GM12874 (cell line): ENCODE data around the gene GLS.

ENCODE experiments used
- TF ChIP-seq, protein P1 (sequence below): IDR thresholded peaks from 2 replicates; pipeline ENCODE4 v1.5.1; 2011; ENCODE audit warnings: low read depth, mild to moderate bottlenecking, control low read depth, low read length, moderate library complexity; ENCODE audit not compliant: insufficient read depth

GLS gene

DNA sequence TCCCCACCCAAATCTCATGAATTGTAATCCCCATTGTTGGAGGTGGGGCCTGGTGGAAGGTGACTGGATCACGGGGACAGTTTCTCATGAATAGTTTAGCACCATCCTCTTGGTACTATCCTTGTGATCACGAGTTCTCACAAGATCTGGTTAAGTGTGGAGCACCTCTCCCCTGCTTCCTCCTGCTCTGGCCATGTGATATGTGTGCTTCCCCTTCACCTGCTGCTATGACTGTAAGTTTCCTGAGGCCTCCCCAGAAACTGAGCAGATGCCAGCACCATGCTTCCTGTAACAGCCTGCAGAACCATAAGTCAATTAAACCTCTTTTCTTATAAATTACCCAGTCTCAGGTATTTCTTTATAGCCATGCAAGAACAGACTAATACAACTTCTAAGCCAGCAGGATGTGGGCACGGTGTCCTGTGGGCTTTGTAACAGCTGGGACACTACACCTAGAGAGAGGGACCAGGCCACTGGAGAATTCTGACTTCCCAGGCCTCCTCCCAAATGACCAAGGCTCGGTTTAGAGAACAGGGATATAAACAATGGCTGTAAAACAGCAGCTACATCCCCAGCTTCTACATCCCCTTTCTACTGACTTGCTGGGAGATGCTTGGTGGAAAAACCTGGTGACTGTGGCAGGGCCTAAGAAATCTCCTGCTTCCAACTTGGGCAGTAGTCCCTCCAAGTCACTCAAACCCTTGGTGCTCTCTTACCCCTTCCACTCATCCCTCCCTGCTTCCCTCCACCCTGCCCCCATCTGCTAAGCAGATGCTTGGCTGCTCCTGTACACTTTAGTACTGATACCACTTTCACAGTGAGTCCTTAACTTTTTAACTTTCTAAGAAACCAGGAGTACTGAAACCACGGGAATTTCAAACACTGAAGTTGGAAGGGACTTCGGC is 123.0 kb downstream of the GLS start:
- TF ChIP-seq, protein P1, sequence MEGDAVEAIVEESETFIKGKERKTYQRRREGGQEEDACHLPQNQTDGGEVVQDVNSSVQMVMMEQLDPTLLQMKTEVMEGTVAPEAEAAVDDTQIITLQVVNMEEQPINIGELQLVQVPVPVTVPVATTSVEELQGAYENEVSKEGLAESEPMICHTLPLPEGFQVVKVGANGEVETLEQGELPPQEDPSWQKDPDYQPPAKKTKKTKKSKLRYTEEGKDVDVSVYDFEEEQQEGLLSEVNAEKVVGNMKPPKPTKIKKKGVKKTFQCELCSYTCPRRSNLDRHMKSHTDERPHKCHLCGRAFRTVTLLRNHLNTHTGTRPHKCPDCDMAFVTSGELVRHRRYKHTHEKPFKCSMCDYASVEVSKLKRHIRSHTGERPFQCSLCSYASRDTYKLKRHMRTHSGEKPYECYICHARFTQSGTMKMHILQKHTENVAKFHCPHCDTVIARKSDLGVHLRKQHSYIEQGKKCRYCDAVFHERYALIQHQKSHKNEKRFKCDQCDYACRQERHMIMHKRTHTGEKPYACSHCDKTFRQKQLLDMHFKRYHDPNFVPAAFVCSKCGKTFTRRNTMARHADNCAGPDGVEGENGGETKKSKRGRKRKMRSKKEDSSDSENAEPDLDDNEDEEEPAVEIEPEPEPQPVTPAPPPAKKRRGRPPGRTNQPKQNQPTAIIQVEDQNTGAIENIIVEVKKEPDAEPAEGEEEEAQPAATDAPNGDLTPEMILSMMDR = no peak

DNA sequence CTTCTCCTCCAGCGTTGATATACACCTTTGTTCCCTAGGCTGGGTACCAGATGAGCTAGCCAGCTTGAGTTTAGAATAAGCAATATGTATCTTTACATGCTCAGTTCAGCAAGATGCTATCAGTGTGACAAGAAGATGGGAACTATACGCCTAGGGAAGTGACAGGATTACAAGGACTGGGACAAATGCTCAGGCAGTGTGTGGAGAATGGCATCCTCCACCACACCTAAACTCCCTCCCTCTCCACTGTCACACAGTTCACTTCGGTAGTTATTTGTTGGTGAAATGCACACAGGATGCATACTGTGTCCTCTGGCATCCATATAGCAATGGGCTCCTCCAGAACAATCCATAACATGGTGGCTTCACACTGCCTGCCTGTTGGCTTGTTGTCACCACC is 125.7 kb downstream of the GLS start:
- TF ChIP-seq, protein P1 = no peak

DNA sequence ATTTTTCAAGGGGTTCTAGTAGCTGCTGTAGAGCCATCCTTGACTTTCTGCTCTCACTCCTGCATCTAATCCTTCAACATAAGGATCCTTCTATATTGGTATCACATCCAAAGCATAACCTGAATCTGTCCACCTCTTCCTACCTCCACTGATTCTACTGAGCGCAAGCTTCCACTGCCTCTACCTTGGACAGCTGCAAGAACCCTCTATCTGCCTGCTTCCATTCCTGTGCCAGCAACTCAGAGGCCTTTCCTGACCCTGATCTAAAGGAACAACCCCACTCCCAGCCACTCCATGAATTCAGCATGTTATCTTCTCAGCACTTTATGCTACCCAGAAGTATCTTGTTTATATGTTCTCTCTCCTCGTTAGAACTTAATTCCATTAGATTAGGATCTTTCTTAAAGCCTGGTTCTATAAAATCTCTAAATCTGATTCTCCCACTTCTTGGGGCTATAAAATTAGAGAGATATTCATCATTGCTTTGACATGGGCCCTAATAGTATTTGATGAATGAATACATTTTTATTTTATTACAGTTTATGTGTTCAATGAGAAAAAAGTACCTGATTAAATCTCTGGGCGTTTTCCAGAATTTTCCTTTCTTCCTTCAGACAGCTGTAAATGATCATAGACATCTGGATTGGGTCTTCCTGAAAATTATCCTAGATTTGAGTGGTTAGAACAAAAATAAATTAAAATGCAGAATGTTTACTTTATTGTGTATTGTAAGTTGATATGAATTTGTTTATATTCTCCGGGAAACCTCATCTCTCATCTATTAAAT is 126.6 kb downstream of the GLS start:
- TF ChIP-seq, protein P1 = no peak

DNA sequence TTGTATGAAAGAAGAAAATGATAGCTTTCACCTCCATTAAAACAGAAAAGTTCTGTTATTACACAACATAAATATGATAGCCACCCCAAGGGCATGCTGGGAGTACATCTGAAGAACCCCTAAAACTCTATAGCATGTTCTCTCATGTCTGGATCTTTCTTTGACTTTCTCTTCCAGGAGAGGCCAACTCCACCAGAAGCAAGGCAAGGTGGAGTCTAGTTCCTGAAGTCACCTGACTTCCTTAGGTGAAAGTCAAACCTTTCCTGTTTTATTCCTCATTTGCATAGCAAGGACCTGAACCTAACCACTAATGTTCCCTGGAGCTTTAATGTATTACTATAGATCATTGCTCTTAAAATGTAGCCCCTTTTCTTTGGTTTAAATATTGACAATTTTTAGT is 127.7 kb downstream of the GLS start:
- TF ChIP-seq, protein P1 = no peak

DNA sequence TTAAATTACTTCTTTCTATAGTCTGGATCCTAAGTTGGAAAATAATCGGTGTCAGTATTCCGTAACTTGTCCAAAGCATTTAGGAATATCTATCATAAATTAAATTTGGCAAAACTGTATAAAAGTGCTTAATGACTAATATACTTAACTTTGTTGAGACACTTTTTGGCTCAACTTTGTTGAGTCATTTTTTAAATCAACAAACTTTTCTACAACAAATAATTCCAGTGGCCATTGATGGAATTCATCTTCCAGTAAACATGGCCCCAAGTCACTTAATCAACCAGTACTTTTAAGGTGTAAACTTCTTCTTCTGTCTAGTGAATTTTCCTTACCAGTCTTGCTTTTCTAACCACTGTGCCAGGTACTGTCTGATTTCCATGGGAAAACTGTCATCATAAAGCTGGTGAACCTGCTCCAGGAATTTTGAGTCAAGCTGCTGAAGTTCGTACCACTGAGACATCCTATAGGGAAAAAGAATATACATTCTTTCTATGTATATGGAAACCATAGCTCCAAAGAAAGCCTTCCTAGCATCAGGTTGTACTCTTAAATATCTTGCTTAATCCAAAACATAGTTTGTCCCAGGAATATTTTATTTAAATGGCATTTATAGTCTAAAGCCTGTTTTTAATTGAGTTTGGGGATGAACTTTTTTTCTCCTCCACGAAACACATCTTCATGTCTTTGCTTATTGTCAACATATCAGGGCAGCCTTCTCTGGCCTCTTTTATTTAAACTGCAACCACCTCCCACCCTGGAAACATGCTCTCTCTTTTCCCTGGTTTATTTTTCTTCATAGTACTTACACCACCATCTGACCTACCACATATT is 129.1 kb downstream of the GLS start:
- TF ChIP-seq, protein P1 = no peak

DNA sequence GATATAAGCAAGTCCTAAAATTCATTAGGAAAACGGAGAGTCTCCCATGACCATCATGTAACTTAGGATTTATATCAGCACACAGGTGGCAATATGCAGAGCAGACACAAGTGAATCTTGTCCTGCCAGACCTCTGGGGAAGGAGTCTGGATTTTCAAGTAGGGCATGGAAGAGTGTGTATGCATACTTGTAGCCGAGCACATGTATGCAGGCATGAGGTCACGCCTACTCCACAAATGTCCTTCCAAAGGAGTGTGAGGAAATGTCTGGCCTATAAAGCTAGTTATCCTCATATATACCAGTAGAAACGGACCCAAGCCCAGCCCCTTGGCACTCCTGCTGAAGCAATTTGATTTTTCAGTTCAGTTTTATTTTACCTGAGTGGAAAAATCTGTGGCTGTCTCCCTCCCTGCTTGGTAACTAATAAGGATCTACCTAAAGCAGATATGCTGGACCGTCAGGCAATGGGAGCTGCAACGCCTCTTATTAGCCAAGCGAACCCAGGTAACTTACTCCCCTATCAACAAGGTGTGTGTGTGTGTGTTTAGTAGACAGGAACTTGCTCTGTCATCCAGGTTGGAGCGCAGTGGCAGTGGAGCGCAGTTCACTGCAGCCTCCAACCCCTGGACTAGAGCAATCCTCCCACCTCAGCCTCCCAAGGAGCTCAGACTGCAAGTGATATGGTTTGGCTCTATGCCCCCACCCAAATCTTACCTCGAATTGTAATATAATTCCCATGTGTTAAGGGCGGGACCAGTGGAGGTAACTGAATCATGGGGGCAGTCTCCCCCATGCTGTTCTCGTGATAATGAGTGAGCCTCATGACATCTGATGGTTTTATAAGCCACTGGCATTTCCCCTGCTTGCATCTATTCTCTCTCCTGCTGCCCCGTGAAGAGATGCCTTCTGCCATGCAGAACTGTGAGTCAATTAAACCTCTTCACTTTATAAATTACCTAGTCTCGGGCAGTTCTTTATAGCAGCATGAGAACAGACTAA is 130.6 kb downstream of the GLS start:
- TF ChIP-seq, protein P1 = no peak
